Measurements from ENCODE around the gene BOD1. TPM values are rescaled to one million over a fixed set of nuclear protein-coding genes. Genes with fewer than 3 reads are reported as not detected.

The BOD1 gene
- total and polyA plus RNA-seq, 2 donors (not counting 3 experiments of a cell fraction or from before 2014, with no cell fraction given) = 57.6 to 62.4 TPM

DNA sequence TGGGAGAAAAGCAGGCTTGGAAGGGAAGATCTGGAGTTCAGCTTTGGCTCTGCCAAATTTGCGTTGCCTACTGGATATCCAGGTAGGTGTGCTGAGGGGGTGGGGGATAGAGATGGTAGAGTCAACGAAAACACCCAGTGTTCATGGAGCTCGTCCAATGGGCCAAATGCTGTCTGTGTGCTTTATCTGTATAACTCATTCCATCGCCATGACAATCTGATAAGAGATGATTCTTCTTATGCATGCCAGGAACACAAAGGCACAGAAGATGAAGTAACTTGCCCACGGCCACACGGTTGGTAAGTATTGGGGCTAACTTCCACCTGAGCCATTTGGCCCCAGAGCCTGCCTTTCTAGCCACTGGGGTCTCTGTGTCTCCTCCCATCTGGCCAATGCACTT is 53.2 kb downstream of the BOD1 start:
- no TSS peak for BruUV-seq (replicated peaks)
- Histone ChIP-seq H3K9me1 (replicated peaks; ENCODE audit: control insufficient read depth, extremely low read depth, insufficient read depth, low read length) (no peaks in the 10 kb centered on the region), H3K27me3 (ENCODE audit: control insufficient read depth in 2 of 2, insufficient read depth in 2 of 2, low read length in 2 of 2) (no peaks in the 10 kb centered on the region), H3K36me3 (ENCODE audit: control insufficient read depth in 2 of 2, extremely low read depth in 1 of 2, insufficient read depth in 2 of 2, low read length in 2 of 2) (no peaks in the 10 kb centered on the region), H3K4me1 (ENCODE audit: control insufficient read depth, extremely low read depth, insufficient read depth, low read length) (no peaks in the 10 kb centered on the region), H3K79me2 (ENCODE audit: control insufficient read depth, insufficient read depth, low read length) (no peaks in the 10 kb centered on the region), H3K4me3 (replicated peaks in 1 of 3; ENCODE audit: insufficient read depth in 1 of 3, low read depth in 1 of 3, low read length in 3 of 3) (no peak overlapping the region), H3K27ac (ENCODE audit: insufficient read depth, low read depth, low read length) (no peak overlapping the region), H3K9ac (replicated peaks; ENCODE audit: extremely low read depth, insufficient read depth, low read length) (no peak overlapping the region), H3K9me3 (replicated peaks; ENCODE audit: control insufficient read depth, insufficient read depth, low read length) (no peaks in the 10 kb centered on the region), H2AFZ (ENCODE audit: low read depth, low read length) (no peak overlapping the region), H4K20me1 (replicated peaks; ENCODE audit: control insufficient read depth, extremely low read depth, insufficient read depth, low read length) (no peaks in the 10 kb centered on the region), H3K4me2 (ENCODE audit: insufficient read depth, low read length) (no peak overlapping the region)
- CTCF ChIA-PET = interaction anchor here (1.8 to 2.0 kb wide), 2 partner anchors 10 to 18 kb away, joined by 6 to 13 read pairs; no protein-coding TSS in a partner anchor
- DNase-seq (ENCODE audit: low read depth, low spot score) (no peak), FAIRE-seq (no peak)
- TF ChIP-seq POLR2A (IDR thresholded peaks at IDR 0.05; ENCODE audit: low read depth, low read length) (no peak), EZH2 (IDR thresholded peaks at IDR 0.05; ENCODE audit: borderline replicate concordance, low read depth, low read length, severe bottlenecking) (no peak), POLR2AphosphoS5 (IDR thresholded peaks at IDR 0.05; ENCODE audit: insufficient read depth, low read depth, low read length) (no peak), GATA2 (IDR thresholded peaks at IDR 0.05; ENCODE audit: insufficient read depth, insufficient read length, low read depth, low read length) (no peak), MYC (IDR thresholded peaks at IDR 0.05; ENCODE audit: low read depth, low read length) (no peak), JUN (IDR thresholded peaks at IDR 0.05; ENCODE audit: borderline replicate concordance, insufficient read depth, insufficient read length, low read depth) (no peak), FOS (IDR thresholded peaks at IDR 0.05; ENCODE audit: borderline replicate concordance, insufficient read depth, low read length) (no peak)
- TF ChIP-seq, protein P1, sequence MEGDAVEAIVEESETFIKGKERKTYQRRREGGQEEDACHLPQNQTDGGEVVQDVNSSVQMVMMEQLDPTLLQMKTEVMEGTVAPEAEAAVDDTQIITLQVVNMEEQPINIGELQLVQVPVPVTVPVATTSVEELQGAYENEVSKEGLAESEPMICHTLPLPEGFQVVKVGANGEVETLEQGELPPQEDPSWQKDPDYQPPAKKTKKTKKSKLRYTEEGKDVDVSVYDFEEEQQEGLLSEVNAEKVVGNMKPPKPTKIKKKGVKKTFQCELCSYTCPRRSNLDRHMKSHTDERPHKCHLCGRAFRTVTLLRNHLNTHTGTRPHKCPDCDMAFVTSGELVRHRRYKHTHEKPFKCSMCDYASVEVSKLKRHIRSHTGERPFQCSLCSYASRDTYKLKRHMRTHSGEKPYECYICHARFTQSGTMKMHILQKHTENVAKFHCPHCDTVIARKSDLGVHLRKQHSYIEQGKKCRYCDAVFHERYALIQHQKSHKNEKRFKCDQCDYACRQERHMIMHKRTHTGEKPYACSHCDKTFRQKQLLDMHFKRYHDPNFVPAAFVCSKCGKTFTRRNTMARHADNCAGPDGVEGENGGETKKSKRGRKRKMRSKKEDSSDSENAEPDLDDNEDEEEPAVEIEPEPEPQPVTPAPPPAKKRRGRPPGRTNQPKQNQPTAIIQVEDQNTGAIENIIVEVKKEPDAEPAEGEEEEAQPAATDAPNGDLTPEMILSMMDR (IDR thresholded peaks at IDR 0.05; ENCODE audit: extremely low read depth in 1 of 2, insufficient read depth in 1 of 2, low read depth in 1 of 2, low read length in 2 of 2) = no peak
- TF ChIP-seq, protein P2, sequence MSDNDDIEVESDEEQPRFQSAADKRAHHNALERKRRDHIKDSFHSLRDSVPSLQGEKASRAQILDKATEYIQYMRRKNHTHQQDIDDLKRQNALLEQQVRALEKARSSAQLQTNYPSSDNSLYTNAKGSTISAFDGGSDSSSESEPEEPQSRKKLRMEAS (IDR thresholded peaks at IDR 0.05; ENCODE audit: insufficient read depth, insufficient read length) = no peak
- intact Hi-C loops (cut with micrococcal nuclease) (no loop called here), dilution Hi-C loops (cut with MboI; ENCODE audit: extremely low pct_ligation_motif_present, low sequenced_read_pairs) (no loop called here)
- POLR2A ChIA-PET = no interaction called here

All from endothelial cell of umbilical vein (primary cell).